GM12878 (cell line): Measurements from ENCODE around the gene CDC6. TPM values are rescaled to one million over a fixed set of nuclear protein-coding genes. Genes with fewer than 3 reads are reported as not detected.

Experiments used
- ATF3 ChIP-seq: IDR thresholded peaks from 2 replicates; pipeline ENCODE4 v1.6.1; 2011; ENCODE audit warnings: low read depth, mild to moderate bottlenecking, low read length, moderate library complexity, borderline replicate concordance; ENCODE audit errors: extremely low read depth
- BCL11A ChIP-seq: IDR thresholded peaks from 2 replicates; pipeline ENCODE4 v1.6.1; 2011; ENCODE audit warnings: low read depth, low read length
- EZH2 ChIP-seq: IDR thresholded peaks from 2 replicates; pipeline ENCODE4 v1.6.1; 2012; ENCODE audit warnings: low read depth, mild to moderate bottlenecking, control low read depth, inconsistent platforms, low read length, borderline replicate concordance; ENCODE audit not compliant: control insufficient read depth
- GABPA ChIP-seq: IDR thresholded peaks from 2 replicates; pipeline ENCODE4 v1.6.1; 2014; ENCODE audit warnings: antibody characterized with exemption, low read depth, mild to moderate bottlenecking, inconsistent platforms
- JUND ChIP-seq: IDR thresholded peaks from 2 replicates; pipeline ENCODE4 v1.6.1; 2012; ENCODE audit warnings: low read depth, mild to moderate bottlenecking, low read length, improper control_type of control experiment, moderate library complexity
- KDM1A ChIP-seq: fragments of 200-600 bp; sonication (generic); IDR thresholded peaks from 2 replicates; pipeline ENCODE4 v1.6.1; 2016; ENCODE audit warnings: borderline replicate concordance
- MAX ChIP-seq: IDR thresholded peaks from 2 replicates; pipeline ENCODE4 v1.6.1; 2012; ENCODE audit warnings: low read depth, low read length, improper control_type of control experiment
- MTA3 ChIP-seq: IDR thresholded peaks from 2 replicates; pipeline ENCODE4 v1.6.1; 2012; ENCODE audit warnings: low read length, inconsistent platforms, borderline replicate concordance
- MXI1 ChIP-seq: fragments of 150-350 bp; IDR thresholded peaks from 2 replicates; pipeline ENCODE4 v1.6.1; 2011; ENCODE audit warnings: low read depth, mild to moderate bottlenecking, inconsistent platforms, low read length, improper control_type of control experiment
- NRF1 ChIP-seq: conservative IDR thresholded peaks from 2 replicates; pipeline ENCODE4 v1.6.1; 2011; ENCODE audit warnings: mild to moderate bottlenecking, low read depth, low read length, improper control_type of control experiment
- POLR2AphosphoS2 ChIP-seq: IDR thresholded peaks from 2 replicates; pipeline ENCODE4 v1.6.1; 2011; ENCODE audit warnings: low read depth, mild to moderate bottlenecking, low read length, improper control_type of control experiment, moderate library complexity
- POU2F2 ChIP-seq: IDR thresholded peaks from 3 replicates; pipeline ENCODE4 v1.6.1; 2011; ENCODE audit warnings: low read depth, mild to moderate bottlenecking, low read length, borderline replicate concordance
- RB1 ChIP-seq: fragments of 450-650 bp; formaldehyde crosslinking; IDR thresholded peaks from 2 replicates; pipeline ENCODE4 v1.6.1; 2017; ENCODE audit warnings: mild to moderate bottlenecking, borderline replicate concordance
- SP1 ChIP-seq: IDR thresholded peaks from one replicate; pipeline ENCODE4 v1.6.1; 2011; ENCODE audit warnings: low read depth, low read length
- TAF1 ChIP-seq: IDR thresholded peaks from 2 replicates; pipeline ENCODE4 v1.6.1; 2011; ENCODE audit warnings: mild to moderate bottlenecking, low read depth, low read length, borderline replicate concordance
- TARDBP ChIP-seq: IDR thresholded peaks from 2 replicates; pipeline ENCODE4 v1.6.1; 2016; ENCODE audit warnings: borderline replicate concordance
- TCF3 ChIP-seq: IDR thresholded peaks from 2 replicates; pipeline ENCODE4 v1.6.1; 2012; ENCODE audit warnings: low read depth, mild to moderate bottlenecking, low read length, borderline replicate concordance; ENCODE audit not compliant: insufficient read depth
- USF2 ChIP-seq: IDR thresholded peaks from 2 replicates; pipeline ENCODE4 v1.6.1; 2011; ENCODE audit warnings: low read depth, low read length, improper control_type of control experiment, borderline replicate concordance
- ZNF622 ChIP-seq: fragments of 450-650 bp; IDR thresholded peaks from 2 replicates; pipeline ENCODE4 v1.6.1; 2017; ENCODE audit warnings: mild to moderate bottlenecking, inconsistent platforms
- polyA plus RNA-seq, 11 experiments: library from polyadenylated mRNA; depleted of rRNA in 4 of 11; unstranded in 6 of 11; stranded (reverse) in 5 of 11; fragments of >200 nt; fragmentation: Nextera tagmentation in 4 of 11; fragmentation: Illumina TruSeq in 1 of 11; extraction: Ambion mirVana in 4 of 11; extraction: Trizol in 1 of 11; gene quantifications; 1 replicate in 1 of 11; 2 replicates in 10 of 11; pipeline versions ENCODE4 v1.2.1 to v1.2.3, GENCODE V29; 2011 to 2016; ENCODE audit warnings: inconsistent platforms in 2 of 11, missing spikeins in 2 of 11, low read depth in 1 of 11
- total RNA-seq, 4 experiments: library from RNA; depleted of rRNA in 3 of 4; stranded (reverse); fragments of >200 nt in 3 of 4; fragmentation: Illumina TruSeq in 1 of 4; extraction: Trizol in 1 of 4; gene quantifications; 2 replicates each; pipeline versions ENCODE4 v1.2.1 to v1.2.3, GENCODE V29; 2013 to 2021
- TF ChIP-seq, protein P1 (sequence below): IDR thresholded peaks from 2 replicates; pipeline ENCODE4 v1.6.1; 2011; ENCODE audit warnings: borderline replicate concordance, low read depth, mild to moderate bottlenecking, moderate library complexity, mixed read lengths, low read length; ENCODE audit not compliant: insufficient read depth; ENCODE audit errors: extremely low read length
- TF ChIP-seq, protein P2 (sequence below): IDR thresholded peaks from 2 replicates; pipeline ENCODE4 v1.6.1; 2012; ENCODE audit warnings: mild to moderate bottlenecking, low read depth, low read length
- TF ChIP-seq, protein P3 (sequence below): fragments of 450-650 bp; IDR thresholded peaks from 2 replicates; pipeline ENCODE4 v1.6.1; 2017; ENCODE audit warnings: low read depth, mild to moderate bottlenecking, moderate library complexity

The CDC6 gene
- total and polyA plus RNA-seq, 10 of the 15 experiments (the other 5 are each of a cell fraction or from before 2014, with no cell fraction given) = 13.3 to 60.9 (median 47.6) TPM

GRCh38 chr17:40287494-40288369 lies at the start of gene CDC6 (continued):
- TF ChIP-seq, protein P1, sequence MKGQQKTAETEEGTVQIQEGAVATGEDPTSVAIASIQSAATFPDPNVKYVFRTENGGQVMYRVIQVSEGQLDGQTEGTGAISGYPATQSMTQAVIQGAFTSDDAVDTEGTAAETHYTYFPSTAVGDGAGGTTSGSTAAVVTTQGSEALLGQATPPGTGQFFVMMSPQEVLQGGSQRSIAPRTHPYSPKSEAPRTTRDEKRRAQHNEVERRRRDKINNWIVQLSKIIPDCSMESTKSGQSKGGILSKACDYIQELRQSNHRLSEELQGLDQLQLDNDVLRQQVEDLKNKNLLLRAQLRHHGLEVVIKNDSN = no peak
- TF ChIP-seq GABPA (no peak; the same call in 1 of the 2 replicates), RB1 (peak; percentile 99), POLR2AphosphoS2 (no peak; the same call in 1 of the 2 replicates), MTA3 (no peak), JUND (no peak), ZNF622 (no peak), USF2 (no peak), POU2F2 (peak; percentile 74; the same call in 1 of the 3 replicates), ATF3 (no peak), BCL11A (no peak), TAF1 (peak; percentile 86), MAX (peak; percentile 76), SP1 (peak; percentile 88), EZH2 (no peak), NRF1 (peak; percentile 71), MXI1 (peak; percentile 98), KDM1A (no peak), TARDBP (no peak), TCF3 (no peak)
- TF ChIP-seq, protein P2, sequence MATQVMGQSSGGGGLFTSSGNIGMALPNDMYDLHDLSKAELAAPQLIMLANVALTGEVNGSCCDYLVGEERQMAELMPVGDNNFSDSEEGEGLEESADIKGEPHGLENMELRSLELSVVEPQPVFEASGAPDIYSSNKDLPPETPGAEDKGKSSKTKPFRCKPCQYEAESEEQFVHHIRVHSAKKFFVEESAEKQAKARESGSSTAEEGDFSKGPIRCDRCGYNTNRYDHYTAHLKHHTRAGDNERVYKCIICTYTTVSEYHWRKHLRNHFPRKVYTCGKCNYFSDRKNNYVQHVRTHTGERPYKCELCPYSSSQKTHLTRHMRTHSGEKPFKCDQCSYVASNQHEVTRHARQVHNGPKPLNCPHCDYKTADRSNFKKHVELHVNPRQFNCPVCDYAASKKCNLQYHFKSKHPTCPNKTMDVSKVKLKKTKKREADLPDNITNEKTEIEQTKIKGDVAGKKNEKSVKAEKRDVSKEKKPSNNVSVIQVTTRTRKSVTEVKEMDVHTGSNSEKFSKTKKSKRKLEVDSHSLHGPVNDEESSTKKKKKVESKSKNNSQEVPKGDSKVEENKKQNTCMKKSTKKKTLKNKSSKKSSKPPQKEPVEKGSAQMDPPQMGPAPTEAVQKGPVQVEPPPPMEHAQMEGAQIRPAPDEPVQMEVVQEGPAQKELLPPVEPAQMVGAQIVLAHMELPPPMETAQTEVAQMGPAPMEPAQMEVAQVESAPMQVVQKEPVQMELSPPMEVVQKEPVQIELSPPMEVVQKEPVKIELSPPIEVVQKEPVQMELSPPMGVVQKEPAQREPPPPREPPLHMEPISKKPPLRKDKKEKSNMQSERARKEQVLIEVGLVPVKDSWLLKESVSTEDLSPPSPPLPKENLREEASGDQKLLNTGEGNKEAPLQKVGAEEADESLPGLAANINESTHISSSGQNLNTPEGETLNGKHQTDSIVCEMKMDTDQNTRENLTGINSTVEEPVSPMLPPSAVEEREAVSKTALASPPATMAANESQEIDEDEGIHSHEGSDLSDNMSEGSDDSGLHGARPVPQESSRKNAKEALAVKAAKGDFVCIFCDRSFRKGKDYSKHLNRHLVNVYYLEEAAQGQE = no peak
- TF ChIP-seq, protein P3, sequence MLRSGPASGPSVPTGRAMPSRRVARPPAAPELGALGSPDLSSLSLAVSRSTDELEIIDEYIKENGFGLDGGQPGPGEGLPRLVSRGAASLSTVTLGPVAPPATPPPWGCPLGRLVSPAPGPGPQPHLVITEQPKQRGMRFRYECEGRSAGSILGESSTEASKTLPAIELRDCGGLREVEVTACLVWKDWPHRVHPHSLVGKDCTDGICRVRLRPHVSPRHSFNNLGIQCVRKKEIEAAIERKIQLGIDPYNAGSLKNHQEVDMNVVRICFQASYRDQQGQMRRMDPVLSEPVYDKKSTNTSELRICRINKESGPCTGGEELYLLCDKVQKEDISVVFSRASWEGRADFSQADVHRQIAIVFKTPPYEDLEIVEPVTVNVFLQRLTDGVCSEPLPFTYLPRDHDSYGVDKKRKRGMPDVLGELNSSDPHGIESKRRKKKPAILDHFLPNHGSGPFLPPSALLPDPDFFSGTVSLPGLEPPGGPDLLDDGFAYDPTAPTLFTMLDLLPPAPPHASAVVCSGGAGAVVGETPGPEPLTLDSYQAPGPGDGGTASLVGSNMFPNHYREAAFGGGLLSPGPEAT = peak; percentile 84
